Activated CD8-positive, alpha-beta memory T cell treated with anti-CD3 and anti-CD28 coated beads for 4 hours (primary cell): ENCODE results near the gene MADD.

Experiments
- DNase-seq, 2 donors: peaks; one replicate each; pipeline ENCODE4 v3.0.0-alpha.2; 2020; ENCODE audit warnings: low read depth in 2 of 2

The MADD gene

DNA sequence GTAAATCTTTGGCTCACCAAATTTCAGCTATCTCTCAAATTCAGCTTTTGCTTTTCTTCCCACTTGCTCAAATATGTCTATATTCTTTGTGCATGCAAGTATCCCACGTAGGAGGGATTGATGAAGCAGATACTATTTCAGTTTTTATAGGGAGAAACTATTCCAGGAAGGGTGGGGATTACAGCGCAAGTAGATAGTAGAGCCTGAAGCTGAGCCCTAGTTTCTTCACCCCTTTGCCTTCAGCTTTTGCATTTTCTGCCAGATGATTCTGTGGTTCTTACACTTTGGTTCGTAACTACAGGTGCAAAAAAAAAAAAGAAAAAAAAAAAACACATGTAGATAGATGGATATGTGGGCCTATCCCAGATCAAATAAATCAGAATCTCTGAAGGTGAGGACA is 18.2 kb upstream of the MADD start:
- no peak for DNase-seq

DNA sequence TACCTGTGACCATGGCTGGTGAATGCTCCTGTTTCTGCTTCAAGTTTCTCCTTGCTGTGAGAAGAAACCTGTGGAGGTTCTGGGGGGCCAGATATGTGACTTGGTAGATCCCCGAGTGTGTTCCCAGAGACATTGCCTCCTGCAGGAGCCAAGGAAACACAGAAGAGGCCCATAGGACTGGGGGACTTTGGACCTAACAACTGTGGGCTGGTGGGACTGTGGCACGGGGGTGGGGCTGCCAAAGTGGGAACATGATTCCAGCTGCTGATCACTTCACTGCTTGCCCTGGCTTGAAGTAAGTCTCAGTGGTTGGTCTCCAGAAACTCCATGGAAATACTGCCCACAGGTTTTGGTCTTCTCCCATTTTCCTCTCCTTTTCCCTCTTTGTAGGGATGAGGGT is 16.3 kb upstream of the MADD start:
- DNase-seq = no peak

DNA sequence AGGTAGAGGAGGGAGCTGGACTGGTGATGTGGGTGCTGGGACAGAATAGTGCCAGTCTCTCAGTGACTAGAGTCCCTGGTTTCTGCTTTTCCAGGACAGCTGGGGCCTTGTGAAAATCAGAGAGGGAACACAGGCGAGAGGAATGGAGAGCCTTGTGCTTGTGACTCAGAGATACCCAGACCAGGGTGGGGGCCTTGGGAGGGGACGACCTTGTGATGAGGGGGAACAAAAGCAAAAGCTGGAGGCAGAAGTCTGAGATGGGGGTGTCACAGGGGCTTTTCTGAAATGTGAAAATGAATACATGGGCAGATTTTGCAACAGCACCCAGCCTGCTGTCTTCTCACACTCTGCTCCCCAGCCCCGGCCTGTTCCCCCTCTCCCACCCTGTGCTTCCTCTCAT is 15.5 kb upstream of the MADD start:
- DNase-seq = no peak

DNA sequence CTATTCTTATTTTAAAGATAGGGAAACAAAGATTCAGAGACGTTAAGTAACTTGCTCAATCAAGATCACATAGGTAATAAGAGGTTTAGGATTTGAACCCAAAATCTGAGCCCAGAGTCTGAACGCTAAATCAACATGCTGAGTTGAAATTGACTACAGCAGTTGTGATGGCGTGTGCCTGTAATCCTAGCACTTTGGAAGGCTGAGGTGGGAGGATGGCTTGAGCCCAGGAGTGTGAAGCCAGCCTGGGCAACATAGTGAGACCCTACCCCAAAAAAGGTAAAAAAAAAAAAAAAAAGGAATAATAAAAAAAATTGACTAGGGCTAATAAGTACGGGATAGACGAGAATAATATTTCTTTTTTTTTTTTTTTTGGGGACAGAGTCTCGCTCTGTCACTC is 13.6 kb upstream of the MADD start:
- DNase-seq = no peak

DNA sequence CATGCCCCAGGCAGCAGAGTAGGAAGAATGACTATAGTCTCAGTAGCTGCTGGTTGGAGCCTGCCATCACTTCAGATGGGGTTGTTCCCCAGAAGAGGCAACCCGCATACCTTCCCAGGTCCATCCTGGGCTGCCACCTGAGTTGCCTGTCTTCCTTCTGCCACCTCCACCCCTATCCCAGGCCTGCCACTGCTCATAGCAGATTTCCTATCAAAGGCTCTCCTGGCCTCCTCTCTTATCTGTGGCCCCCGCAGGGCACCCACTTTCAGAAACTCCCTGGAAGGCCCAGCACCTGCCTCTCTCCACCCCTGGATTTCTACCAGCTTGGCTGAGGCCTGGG is 12.8 kb upstream of the MADD start:
- no peak for DNase-seq

DNA sequence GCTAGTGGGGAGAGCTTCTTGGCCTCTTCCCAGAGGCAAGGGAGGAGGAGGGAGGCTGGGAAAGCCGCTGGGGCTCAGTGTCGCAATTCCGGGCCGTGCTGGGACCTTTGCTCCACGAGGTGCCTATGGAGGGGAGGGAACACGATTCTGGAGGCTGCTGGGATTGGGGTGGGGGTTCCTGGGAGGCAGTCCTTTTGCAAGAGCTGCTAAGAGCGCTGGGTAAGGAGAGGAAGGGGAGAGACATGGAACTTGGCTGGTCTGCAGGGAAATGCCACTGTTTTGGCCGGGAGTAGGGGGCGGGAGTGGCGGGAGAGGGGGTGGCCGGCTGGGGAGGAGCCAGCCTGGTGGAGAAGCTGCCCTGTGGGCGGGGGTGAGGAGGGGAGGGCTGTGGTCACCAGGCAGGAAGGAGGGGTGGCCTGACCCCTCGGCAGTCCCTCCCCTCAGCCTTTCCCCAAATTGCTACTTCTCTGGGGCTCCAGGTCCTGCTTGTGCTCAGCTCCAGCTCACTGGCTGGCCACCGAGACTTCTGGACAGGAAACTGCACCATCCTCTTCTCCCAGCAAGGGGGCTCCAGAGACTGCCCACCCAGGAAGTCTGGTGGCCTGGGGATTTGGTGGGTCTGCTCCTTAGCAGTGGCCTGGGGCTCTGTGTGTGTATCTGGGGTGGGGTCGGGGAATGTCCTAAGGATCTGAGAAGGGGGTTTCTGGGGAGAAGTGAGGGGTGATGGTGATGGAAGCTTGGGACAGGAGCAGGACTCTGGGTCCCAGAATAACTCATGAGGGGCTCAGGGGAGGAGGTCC is 12.2 kb upstream of the MADD start, which contains the start of gene NR1H3:
Gene NR1H3 (plus strand): TSS at position 480 of the 800 bp plus-strand sequence. CDS start 1,221 bp downstream, outside the sequence.
- DNase-seq = no peak

DNA sequence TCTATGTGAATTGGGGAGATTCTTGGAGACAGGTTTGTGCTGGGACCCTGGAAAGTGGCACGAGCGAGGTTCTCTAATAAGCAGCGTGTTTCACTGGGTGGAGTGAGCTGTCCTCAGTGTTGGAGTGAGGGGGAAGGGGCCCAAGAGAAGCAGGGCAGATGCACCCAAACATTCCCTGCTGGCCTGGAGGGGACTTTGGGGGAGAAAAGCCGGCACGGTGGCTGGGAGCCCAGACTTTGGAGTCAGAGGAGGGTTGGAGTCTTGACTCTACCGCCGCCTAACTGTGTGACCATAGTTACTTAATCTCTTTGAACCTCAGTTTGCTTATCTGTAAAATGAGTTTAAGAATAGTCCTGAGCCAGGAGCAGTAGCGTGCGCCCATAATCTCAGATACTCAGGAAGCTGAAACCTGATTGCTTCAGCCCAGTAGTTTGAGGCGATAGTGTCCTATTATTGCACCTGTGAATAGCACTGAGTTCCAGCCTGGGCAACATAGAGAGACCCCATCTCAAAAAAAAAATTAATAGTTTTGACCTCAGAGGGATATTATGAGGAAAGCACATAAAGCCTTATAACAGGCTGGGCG is 11.5 kb upstream of the MADD start:
- no peak for DNase-seq

DNA sequence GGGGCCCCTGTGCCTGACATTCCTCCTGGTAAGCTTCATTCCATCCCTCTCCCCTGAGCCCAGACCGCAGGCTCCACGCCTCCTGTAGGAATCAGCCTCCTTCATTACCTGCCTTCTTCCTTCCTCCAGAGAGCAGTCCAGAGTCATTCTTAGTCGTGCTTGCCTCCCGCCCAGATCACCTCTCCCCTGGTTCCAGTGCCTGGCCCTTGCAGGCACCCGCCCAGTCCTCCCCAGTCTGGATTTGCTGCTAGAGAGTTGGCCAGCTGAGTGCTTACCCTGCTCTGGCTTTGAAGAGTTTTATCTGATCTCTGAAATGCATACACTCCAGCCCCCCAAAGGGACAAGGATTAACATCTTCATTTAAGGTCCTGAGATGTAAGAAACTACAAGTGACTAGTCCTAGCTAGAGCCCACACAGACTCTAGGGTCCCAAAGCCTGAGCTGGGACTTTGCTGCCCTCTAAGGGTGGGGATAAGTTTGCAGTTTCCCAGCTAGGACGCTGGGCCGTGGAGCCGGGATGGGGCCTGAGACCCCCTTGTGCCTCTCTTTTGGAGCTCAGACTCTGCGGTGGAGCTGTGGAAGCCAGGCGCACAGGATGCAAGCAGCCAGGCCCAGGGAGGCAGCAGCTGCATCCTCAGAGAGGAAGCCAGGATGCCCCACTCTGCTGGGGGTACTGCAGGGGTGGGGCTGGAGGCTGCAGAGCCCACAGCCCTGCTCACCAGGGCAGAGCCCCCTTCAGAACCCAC is 10.5 kb upstream of the MADD start:
- DNase-seq = no peak

DNA sequence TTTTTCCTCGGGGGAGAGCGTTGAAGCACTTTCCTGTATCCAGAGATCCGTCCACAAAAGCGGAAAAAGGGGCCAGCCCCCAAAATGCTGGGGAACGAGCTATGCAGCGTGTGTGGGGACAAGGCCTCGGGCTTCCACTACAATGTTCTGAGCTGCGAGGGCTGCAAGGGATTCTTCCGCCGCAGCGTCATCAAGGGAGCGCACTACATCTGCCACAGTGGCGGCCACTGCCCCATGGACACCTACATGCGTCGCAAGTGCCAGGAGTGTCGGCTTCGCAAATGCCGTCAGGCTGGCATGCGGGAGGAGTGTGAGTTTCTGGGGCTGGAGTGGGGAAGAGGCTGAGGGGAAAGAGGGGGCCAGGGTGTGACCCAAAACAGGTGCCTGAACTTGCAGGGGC is 9.6 kb upstream of the MADD start:
- DNase-seq = no peak

DNA sequence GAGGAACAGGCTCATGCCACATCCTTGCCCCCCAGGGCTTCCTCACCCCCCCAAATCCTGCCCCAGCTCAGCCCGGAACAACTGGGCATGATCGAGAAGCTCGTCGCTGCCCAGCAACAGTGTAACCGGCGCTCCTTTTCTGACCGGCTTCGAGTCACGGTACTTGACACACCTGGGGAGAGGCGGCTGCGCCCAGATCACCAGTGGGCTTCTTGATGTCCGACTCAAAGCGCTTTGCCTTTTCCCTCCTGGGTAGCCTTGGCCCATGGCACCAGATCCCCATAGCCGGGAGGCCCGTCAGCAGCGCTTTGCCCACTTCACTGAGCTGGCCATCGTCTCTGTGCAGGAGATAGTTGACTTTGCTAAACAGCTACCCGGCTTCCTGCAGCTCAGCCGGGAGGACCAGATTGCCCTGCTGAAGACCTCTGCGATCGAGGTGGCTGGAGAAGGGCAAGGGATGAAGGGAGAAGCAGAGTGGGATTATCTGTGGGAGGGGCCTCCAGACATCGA is 8.6 kb upstream of the MADD start:
- no peak for DNase-seq

DNA sequence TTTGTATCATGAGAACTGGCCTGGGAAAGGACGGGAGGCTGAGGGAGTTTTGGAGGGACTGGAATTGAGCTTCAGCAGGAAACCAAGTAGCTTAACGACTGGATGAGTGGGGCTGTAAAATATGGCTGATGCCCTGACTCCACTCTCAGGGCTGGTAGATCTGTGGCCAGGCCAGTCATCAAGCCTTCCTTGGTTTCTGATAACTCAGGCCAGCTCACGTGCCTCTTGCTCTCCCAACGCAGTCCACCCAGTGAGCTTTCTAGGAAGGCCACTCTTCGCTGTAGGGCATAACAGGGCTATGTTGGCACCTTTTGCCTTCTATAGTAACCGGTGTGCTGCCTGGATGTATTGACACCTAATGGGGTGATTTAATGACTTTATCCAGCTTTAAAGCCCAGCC is 5.8 kb upstream of the MADD start:
- no peak for DNase-seq

DNA sequence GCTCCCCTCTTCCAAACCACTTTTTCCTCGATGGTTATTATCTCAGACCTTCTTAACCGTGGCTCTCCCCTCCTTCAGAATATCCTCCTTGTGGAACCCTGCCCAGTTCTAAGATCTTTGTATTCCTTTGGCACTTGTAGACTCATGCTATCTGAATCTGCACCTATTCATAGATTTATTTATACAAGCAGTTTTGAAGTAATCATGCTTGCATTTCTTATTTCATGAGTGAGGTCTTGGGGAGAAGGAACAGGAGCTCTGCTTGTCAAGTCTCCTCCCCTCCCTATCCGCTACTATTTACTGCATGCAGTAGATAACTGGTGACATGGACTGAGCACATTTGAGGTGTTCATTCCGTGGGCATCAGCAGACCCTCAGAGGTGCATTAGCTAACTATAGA is 5.4 kb upstream of the MADD start:
- DNase-seq = no peak

DNA sequence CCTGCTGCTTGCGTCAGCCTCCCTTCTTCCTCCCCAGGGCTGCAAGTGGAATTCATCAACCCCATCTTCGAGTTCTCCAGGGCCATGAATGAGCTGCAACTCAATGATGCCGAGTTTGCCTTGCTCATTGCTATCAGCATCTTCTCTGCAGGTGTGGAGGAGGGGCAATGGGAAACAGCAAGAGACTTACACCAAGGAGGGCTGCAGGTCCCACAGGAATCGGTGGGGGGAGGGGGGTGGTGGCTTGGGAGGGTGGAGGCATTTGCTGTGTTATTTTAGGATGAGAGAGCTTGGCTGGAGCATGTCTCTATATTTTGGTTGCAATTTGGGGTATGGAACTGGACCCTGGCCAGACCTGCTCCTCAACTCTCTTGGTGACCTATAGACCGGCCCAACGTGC is 2.1 kb upstream of the MADD start:
- no peak for DNase-seq

DNA sequence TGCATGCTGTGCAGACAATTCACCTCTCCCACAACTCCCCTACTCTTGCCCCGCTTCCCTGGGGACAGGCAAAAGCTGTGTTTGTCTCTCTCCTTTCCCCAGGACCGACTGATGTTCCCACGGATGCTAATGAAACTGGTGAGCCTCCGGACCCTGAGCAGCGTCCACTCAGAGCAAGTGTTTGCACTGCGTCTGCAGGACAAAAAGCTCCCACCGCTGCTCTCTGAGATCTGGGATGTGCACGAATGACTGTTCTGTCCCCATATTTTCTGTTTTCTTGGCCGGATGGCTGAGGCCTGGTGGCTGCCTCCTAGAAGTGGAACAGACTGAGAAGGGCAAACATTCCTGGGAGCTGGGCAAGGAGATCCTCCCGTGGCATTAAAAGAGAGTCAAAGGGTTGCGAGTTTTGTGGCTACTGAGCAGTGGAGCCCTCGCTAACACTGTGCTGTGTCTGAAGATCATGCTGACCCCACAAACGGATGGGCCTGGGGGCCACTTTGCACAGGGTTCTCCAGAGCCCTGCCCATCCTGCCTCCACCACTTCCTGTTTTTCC is 1.4 kb upstream of the MADD start:
- DNase-seq = no peak

DNA sequence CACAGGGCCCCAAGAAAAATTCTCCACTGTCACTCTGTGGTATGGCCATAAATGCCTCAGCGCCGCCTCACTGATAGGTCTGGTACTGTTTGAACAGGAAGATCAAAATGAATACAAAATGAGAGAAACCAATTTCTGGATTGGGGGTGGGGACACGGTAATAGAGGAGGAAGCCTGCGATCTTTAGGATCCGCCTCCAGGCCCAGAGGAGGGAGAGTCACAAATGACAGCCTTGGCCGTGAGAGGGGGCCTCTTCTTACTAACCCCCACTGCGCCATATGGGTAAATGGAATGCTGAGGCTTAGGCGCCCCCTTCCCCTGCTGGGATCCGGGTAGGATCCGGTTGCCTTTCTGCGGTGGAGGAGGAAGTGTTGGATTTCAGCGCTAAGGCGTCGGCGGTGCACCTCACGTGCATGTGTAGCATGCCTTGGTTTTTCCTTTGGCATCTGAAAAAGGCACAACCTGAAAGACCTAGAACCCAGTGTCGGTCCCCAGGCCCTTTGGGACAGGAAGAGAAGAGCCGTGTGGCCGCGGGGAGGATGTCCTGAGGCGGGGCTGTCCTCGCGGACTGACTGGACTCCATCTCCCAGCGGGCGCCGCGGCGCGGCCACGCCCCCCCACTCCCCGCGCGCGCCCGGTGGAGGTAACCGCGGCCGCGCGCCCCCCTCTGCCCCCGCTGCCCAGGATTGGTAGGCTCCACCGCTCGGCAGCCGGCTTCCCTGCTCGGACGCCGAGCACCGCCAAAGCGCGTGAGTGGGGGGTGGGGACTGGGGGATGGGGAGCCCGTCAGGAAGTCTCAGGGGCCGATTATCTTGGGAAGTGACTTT is 718 bp upstream of the MADD start:
- peak; percentile 67 to 71 for DNase-seq

DNA sequence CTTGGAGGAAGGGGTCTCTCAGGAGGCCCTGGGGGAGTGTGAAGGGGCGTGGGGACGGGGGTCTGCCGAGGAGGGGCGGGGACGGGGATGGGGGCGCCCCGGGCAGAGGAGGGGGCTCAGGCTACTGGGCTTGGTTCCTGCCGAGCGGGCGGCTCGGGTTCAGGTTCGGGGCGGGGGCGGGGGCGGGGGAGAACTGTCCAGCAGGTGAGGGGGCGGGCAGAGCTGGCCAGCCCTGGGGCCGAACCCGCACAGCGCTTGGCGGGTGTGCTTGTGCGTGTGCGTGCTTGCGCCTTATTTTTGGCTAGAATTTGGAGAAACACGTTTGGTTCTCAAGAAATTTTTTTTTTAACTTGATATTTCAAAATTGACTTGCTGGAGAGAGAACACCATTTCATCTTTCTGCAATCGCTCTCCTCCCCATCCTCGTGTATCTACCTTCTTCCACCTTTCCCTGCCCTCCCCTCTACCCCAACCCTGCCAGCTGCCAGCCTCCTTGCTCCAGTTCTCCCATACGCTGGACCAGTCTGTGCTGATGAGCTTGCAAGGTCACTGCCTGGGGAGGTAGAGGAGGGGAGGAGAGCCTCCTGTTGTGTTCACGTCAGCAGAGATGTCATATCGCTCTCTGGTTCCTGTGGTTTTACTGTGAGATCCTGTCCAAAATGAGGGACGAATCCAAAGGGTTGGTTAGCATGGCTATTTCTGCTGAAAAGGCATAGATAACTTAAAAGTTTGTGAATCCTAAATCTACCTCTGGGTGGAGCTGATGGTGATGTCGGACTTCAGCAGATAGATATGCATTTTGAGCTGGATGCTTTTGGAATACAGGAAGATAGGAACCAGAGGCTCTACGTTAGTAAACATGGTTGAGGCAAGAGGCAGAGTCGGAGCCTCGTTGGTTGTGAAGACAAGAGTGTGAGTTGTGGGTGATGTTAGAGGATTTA is 668 bp downstream of the MADD start:
- no peak for DNase-seq

DNA sequence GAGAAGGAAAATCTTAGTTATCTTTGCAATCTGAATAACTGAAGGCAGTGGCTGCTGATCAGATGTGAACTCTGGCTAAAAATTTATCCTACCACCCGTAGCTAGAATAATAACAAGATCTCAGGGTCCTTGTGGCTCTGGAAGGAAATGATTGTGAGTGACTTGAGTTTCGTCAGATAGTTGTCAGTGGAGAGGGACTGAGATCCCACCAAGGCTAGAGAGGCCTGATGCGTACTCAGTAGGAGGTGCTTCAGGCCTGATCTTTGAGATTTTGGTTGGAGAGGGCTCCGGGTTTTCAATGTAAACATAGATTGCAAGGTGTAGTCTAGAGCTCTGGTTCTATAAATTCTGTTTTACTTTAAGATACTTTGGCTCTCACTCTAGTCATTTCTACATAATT is 1.4 kb downstream of the MADD start:
- no peak for DNase-seq

DNA sequence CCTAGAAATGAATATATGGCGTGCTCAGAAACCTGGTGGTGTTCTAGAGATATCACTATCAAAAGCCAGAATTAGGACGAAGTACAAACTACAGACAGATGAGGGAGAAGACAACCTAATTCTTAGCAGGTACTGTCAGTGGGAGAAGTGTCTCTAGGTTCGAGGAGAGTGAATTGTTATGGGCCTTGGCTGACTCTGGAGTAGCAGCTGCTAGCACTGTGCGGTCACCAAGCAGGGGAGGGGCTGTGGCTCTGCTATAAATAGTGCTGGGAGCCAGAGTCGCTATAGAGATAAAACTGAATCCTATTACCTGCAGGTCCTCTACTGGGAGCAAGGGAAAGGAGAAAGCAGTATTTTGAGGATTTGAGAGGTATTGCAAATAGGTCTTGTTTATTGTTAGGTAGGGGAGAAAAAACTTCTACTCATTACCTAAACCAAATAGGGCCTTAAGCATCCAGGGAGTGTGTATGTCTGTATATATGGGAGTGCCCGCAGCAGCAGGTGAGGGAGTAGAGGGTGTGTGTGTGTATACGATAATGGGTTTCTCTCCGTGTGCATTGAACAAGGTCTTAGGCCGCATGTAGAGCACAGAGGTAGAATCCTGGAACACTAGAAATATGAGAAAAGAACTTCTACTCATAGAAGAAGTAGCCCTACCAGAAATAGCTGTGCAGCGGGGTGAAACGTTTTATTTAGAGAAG is 2.2 kb downstream of the MADD start:
- no peak for DNase-seq

DNA sequence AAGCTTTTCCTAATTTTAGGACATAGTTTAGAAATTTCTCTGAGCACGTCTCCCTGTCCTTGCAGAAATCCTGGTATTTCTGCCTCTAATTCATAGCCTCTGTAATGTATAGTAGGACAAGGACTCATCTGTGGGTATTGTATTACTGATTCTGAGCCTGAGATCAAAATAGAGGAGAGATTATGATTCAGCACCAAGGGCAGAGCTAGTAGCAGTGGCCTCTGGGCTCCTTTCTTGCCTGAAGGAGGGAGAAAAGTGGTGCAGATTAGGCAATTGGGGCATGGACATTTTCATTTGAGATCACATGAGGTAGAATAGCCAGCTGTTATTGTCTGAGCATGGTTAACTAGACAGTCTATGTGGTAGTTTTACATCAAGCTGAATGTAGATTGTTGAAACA is 2.8 kb downstream of the MADD start:
- no peak for DNase-seq
